D721Med (cell line): ENCODE data around the gene SMIM9.
A peak's percentile ranks its signal among the peaks of the same experiment; 100 is the strongest.
"Not testable (repeated sequence)": the region's sequence is repeated elsewhere in the genome, so short reads cannot be mapped to it uniquely, and the experiment has no call there.

Source experiments
- DNase-seq: peaks from one replicate; pipeline ENCODE4 v3.0.0; 2011; ENCODE audit warnings: low spot score; ENCODE audit not compliant: insufficient read length
- FAIRE-seq: peaks from 2 replicates; lab custom pipeline; 2011; peaks lifted over from hg19 to GRCh38; lab: Jason Lieb, UNC
- TF ChIP-seq, protein P1 (sequence below): IDR thresholded peaks from 2 replicates; pipeline ENCODE4 v1.5.1; 2012; ENCODE audit warnings: mild to moderate bottlenecking, control low read depth; ENCODE audit not compliant: insufficient read depth; ENCODE audit errors: missing control alignments

SMIM9 gene

DNA sequence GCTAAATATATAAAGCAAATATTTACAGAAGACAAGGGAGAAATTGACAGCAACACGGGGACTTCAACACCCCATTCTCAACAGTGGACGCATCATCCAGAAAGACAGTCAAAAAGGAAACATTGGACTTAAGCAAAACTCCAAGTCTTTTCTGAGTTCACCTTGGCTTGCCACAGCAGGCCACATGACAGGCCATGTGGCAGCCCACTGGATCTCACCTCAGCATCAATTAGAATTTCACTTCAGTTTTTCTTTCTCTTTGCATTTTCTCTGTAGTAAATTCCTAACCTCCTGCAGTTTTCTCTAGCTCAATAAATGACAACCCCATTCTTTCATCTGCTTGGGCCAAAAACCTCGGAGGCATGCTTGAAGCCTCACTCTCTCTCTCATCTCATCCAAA, 12.4 kb downstream of the SMIM9 start:
- FAIRE-seq (peak; percentile 21), DNase-seq (no peak)
- TF ChIP-seq, protein P1, sequence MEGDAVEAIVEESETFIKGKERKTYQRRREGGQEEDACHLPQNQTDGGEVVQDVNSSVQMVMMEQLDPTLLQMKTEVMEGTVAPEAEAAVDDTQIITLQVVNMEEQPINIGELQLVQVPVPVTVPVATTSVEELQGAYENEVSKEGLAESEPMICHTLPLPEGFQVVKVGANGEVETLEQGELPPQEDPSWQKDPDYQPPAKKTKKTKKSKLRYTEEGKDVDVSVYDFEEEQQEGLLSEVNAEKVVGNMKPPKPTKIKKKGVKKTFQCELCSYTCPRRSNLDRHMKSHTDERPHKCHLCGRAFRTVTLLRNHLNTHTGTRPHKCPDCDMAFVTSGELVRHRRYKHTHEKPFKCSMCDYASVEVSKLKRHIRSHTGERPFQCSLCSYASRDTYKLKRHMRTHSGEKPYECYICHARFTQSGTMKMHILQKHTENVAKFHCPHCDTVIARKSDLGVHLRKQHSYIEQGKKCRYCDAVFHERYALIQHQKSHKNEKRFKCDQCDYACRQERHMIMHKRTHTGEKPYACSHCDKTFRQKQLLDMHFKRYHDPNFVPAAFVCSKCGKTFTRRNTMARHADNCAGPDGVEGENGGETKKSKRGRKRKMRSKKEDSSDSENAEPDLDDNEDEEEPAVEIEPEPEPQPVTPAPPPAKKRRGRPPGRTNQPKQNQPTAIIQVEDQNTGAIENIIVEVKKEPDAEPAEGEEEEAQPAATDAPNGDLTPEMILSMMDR, result no peak

DNA sequence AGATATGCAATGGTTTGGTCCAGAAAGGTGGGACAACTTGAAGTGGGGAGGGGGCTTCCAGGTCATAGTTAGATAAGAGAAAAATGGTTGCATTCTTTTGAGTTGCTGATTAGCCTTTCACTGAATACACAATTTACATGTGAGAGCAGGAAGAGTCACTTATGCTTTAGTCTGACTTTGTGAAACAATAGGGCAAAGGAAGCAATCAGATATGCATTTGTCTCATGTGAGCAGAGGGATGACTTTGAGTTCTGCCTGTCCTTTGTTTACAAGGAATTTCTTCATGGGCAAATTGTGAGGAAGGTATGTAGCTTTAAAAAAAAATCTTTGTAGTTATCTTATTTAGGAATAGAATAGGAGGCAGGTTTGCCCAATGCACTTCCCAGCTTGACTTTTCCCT, 12.9 kb downstream of the SMIM9 start:
- FAIRE-seq, result no peak
- TF ChIP-seq, protein P1, result no peak
- no peak for DNase-seq

DNA sequence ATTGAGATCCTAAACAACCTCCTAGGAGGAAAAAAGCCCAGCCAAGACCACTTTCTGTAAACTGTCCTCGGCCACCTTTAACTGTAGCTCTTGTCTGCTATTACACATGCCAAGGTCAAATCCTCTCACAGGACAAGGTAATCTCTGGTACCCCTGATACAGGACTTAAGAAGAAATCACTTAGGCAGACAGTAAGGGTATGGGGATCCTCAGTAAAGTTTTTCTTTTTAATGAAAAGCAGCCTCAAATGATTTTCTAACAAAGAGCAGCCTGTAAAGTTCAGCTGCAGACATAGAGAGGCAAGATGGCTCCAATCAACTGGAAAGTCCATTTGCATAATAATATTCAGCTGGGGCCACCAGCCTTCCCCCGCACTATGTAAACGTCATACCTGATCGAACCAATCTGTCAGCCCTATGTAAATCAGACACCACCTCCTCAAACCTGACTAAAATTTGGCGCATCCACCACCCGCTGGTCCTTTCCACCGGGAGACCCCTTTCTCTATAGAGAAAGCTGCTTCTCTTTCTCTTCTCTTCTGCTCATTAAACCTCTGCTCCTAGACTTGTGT, 14.6 kb downstream of the SMIM9 start:
- no peak for FAIRE-seq
- DNase-seq, result no peak
- TF ChIP-seq, protein P1, result no peak

DNA sequence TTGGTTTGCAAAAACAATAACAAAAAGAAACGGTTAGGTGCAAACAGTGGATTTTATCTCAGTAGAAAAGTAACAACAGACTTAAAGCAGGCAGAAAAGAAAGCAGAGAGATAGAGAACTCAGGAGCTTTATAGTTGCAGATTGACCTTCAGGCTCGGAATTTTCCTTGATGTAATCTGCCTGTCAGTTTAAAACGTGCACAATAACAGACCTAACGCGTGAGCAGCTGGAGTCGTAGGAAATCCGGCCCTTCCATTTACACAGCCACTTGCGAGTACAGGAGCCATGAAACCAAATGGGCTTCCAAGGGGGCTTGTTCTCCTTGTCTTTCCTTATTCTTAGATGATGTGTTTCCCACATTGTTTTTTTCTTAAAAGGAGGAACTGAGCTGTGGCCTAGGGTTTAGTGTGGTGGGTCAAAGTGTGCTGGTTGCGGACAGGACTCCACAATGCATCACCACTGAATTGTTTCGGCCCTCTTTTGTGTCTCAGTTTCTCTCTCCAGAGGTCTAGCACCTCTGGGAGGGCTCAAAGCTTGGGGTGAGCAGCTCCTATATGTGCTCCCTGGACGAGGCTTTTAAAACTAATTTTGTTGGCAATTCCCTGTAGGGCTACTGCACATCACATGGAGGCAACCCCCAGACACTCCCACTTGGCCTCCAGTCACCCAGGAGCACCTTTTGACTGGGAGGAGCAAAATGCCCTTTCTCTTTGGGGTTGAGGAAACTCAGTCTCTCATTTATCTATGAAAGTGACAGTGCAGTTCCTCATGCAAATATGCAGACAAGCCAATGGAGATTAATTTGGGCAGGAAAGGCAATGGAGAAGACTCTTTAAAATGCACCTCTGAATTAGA, 15.3 kb downstream of the SMIM9 start:
- FAIRE-seq (no peak), DNase-seq (no peak)
- TF ChIP-seq, protein P1, result no peak

DNA sequence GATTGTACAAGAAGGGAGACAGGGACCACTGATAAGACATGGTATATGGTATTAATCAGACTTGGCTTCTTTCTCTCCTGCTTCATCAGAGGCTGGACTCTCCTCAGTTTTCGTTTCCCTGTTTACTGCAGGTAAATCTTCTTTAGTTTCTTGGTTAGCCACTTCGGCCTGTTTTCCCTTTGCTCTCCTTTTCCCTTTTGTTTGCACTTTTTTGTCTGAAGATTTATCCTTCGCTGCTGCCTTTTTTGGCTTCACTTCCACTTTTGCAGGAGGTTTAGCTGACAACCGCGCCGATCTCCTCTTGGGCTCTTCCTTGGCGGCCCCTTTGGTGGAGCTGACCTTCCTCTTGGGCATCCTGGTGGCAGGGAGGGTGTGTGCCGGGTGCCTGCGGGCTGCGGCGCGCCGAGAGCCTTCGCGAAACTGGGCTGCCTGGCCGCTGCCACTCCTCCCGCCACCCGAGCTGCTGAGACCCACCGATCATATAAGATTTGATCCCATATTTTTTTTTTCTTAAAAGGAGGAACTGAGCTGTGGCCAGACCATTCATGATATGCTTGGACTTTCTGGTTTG, 17.3 kb downstream of the SMIM9 start:
- not testable (repeated sequence) for FAIRE-seq, DNase-seq

DNA sequence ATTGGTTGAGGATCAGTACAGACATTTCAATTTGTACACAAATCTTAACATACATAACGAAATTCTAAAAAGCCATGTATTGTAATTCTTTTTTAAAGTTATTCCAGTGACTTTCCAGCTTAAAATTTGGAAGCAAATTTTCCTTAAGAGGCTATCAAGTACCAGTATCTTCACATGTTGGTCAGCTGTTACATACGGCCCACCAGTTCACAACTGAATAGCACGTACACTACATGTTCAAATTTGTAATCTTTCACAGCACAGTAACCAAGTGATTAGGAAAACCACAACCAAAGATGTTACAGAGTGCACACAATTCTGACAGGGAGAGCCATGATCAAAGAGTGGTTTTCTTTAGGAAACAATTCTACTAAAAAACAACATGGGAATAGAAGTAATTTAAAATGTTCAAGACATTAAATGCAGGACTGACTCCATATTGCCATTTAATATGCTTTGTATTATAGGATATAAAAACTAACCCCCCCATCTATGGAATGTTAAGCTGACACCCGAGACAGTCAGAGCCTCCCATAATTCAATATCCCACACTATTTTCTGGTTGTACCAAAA, 18.1 kb downstream of the SMIM9 start:
- not testable (repeated sequence) for DNase-seq
- peak; percentile 53 for FAIRE-seq

DNA sequence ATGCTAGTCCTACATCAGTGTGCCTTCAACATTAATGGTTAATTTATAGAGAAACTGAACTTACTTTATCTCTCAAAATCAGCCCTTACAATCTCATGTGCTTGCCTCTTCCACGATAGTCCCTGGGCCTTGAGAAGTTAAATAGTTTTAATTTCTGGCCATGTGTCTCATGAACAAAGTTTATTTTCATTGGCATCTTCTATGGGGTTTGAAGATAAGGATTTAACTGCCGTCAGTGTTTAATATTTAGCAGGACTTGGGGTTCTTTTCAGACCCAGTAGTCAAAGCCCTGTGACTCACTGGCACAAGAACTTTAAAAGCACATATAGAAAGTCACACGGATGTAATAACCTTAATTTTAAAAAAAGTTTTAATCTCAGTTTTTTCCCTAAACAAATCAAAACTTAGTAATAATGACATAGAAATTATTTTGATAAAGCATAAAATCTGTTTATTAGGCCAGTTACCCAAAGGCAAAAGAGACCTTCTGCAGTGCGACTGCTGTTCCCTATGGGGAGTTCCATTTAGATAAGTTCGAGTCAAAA, 19.1 kb downstream of the SMIM9 start:
- TF ChIP-seq, protein P1, result no peak
- FAIRE-seq, result no peak

DNA sequence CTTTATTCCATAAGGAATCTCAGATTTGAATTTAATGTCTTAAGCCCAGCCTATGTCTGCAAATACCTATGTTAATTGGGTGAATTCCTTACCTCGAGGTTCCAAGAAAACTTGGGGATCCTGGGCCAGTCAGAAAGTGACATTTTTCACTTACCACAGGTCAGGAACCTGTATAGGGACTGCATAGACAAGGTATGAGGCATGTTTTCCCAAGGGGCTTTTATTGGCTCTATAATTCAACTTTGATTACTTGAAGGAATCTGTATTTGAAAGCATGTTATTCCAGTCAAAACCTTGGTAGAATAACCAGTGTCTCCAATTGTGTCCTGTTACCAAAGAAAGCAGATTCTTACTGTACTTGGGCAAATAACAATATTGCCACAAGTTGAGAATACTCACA, 20.7 kb downstream of the SMIM9 start:
- FAIRE-seq (no peak), DNase-seq (no peak)
- TF ChIP-seq, protein P1, result no peak

More for the DNA sequence above, 19.1 kb downstream of the SMIM9 start:
- DNase-seq, result no peak
